ENCODE measurements around the gene DCAF8L2.
"Not testable (repeated sequence)": the region's sequence is repeated elsewhere in the genome, so short reads cannot be mapped to it uniquely, and the experiment has no call there.

DCAF8L2 gene

GRCh38 chrX:27590044-27590443 lies at the start of gene DCAF8L2:
Gene DCAF8L2, plus strand, starts transcription at chrX:27590344. Its CDS starts 156,552 bp downstream, at chrX:27746896.
- Mint-ChIP-seq H3K9me3 (peaks cover 4% of the 10 kb centered on the region), H3K4me3 (no peak within 1 kb of the TSS), H3K4me1 (no peaks in the 10 kb centered on the region), H3K27me3 (no peaks in the 10 kb centered on the region), H3K27ac (ENCODE audit: low read depth) (no peak within 1 kb of the TSS), H3K36me3 (ENCODE audit: insufficient read depth) (no peaks in the 10 kb centered on the region)
- ATAC-seq (replicated peaks; ENCODE audit: extremely low read depth, poor library complexity, severe bottlenecking) (no peak), DNase-seq (ENCODE audit: low spot score in 2 of 2) (no peak)

GRCh38 chrX:27541161-27541560 lies 49.0 kb upstream of the DCAF8L2 start:
- ATAC-seq (replicated peaks; ENCODE audit: extremely low read depth, poor library complexity, severe bottlenecking); H3K36me3 Mint-ChIP-seq (ENCODE audit: insufficient read depth); H3K4me1 Mint-ChIP-seq; H3K4me3 Mint-ChIP-seq; H3K27me3 Mint-ChIP-seq; H3K9me3 Mint-ChIP-seq; H3K27ac Mint-ChIP-seq (ENCODE audit: low read depth); DNase-seq (ENCODE audit: low spot score in 2 of 2): not testable (repeated sequence)

- Mint-ChIP-seq H3K27ac (ENCODE audit: low read depth) (no peak overlapping the region), H3K27me3 (no peaks in the 10 kb centered on the region), H3K4me1 (no peaks in the 10 kb centered on the region), H3K9me3 (no peaks in the 10 kb centered on the region), H3K36me3 (ENCODE audit: insufficient read depth) (no peaks in the 10 kb centered on the region), H3K4me3 (no peak overlapping the region)
- ATAC-seq (replicated peaks; ENCODE audit: extremely low read depth, poor library complexity, severe bottlenecking) (no peak), DNase-seq (ENCODE audit: low spot score in 2 of 2) (no peak)
Observed at GRCh38 chrX:27548624-27549023, 41.5 kb upstream of the DCAF8L2 start.

DNA sequence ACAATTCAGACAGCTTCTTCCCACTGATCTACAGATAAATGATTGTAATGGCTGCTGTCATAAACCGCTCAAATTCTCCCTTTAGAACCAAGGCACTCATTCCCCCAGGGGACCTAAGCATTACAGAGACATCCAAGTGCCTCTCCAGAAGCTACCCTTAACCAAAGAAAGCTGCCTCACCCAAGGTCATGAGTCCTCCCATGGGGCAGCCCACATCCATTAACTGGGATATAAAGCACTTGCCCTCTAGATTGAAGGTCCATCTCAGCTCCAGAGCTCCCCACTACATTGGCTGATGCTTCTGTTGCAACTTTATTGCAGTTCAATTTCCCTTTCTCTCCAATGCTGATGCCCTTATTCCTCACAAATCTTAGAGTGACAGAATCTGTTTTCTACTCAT lies 40.5 kb upstream of the DCAF8L2 start:
- no peak overlapping the region for H3K4me3 Mint-ChIP-seq
- no peaks in the 10 kb centered on the region for H3K27me3 Mint-ChIP-seq
- H3K36me3 Mint-ChIP-seq (ENCODE audit: insufficient read depth) = no peaks in the 10 kb centered on the region
- H3K27ac Mint-ChIP-seq (ENCODE audit: low read depth) = no peak overlapping the region
- no peaks in the 10 kb centered on the region for H3K4me1 Mint-ChIP-seq
- no peaks in the 10 kb centered on the region for H3K9me3 Mint-ChIP-seq
- DNase-seq (ENCODE audit: low spot score in 2 of 2) (no peak), ATAC-seq (replicated peaks; ENCODE audit: extremely low read depth, poor library complexity, severe bottlenecking) (no peak)

DNA sequence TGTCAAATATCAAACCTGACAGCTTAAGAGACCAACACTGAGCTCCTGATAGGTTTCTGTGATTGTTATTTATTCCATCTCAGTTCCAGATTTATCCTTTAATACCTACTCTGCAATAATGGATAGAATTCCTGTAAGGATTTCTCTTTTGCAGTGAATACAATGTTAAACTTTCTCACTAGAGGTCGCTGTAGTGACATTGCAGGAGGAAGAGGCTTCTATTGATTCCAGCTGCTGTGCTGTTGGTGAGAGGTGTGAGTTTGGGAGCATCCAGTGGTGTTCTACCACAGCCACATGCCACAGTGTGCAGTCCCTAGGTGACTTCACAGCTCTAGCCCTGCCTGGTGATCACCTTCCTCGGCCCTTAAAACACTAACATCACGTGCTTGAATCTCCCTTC lies 34.6 kb upstream of the DCAF8L2 start:
- Mint-ChIP-seq H3K4me3 (no peak overlapping the region), H3K36me3 (ENCODE audit: insufficient read depth) (no peaks in the 10 kb centered on the region), H3K27me3 (no peaks in the 10 kb centered on the region), H3K4me1 (no peaks in the 10 kb centered on the region), H3K9me3 (no peaks in the 10 kb centered on the region), H3K27ac (ENCODE audit: low read depth) (no peak overlapping the region)
- no peak for DNase-seq (ENCODE audit: low spot score in 2 of 2)
- no peak for ATAC-seq (replicated peaks; ENCODE audit: extremely low read depth, poor library complexity, severe bottlenecking)

DNA sequence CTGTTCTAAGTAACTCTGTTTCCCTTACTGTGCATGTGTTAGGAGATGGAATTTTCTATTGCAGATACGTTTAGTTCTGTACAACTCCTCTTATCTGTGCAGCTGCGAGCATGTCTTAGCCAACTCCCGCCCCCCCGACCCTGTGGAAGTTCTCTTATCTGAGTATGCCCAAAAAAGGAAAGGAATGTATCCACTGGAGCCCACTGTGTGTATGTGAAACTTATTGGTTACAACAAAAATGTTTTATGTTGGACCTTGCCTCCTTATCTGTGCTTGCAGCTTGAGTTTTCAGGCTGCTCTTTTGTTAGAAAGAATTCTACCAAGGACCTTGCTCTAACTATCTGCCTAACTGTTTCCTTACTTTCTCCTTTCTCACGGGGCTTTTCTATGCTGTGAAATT lies 24.2 kb upstream of the DCAF8L2 start:
- Mint-ChIP-seq H3K36me3 (ENCODE audit: insufficient read depth) (no peaks in the 10 kb centered on the region), H3K4me1 (no peaks in the 10 kb centered on the region), H3K27ac (ENCODE audit: low read depth) (no peak overlapping the region), H3K9me3 (no peaks in the 10 kb centered on the region), H3K4me3 (no peak overlapping the region), H3K27me3 (no peaks in the 10 kb centered on the region)
- DNase-seq (ENCODE audit: low spot score in 2 of 2) (no peak), ATAC-seq (replicated peaks; ENCODE audit: extremely low read depth, poor library complexity, severe bottlenecking) (no peak)

- no peak for ATAC-seq (replicated peaks; ENCODE audit: extremely low read depth, poor library complexity, severe bottlenecking)
- H3K9me3 Mint-ChIP-seq = no peaks in the 10 kb centered on the region
- H3K27ac Mint-ChIP-seq (ENCODE audit: low read depth) = no peak overlapping the region
- no peaks in the 10 kb centered on the region for H3K27me3 Mint-ChIP-seq
- no peak for DNase-seq (ENCODE audit: low spot score in 2 of 2)
- no peaks in the 10 kb centered on the region for H3K4me1 Mint-ChIP-seq
- H3K36me3 Mint-ChIP-seq (ENCODE audit: insufficient read depth) = no peaks in the 10 kb centered on the region
- H3K4me3 Mint-ChIP-seq = no peak overlapping the region
Observed at GRCh38 chrX:27571164-27571563, 19.0 kb upstream of the DCAF8L2 start.

GRCh38 chrX:27575565-27575964 lies 14.6 kb upstream of the DCAF8L2 start:
- ATAC-seq (replicated peaks; ENCODE audit: extremely low read depth, poor library complexity, severe bottlenecking) (no peak), DNase-seq (ENCODE audit: low spot score in 2 of 2) (no peak)
- H3K4me1 Mint-ChIP-seq = no peaks in the 10 kb centered on the region
- no peaks in the 10 kb centered on the region for H3K9me3 Mint-ChIP-seq
- no peaks in the 10 kb centered on the region for H3K36me3 Mint-ChIP-seq (ENCODE audit: insufficient read depth)
- no peaks in the 10 kb centered on the region for H3K27me3 Mint-ChIP-seq
- H3K4me3 Mint-ChIP-seq = no peak overlapping the region
- no peak overlapping the region for H3K27ac Mint-ChIP-seq (ENCODE audit: low read depth)

DNA sequence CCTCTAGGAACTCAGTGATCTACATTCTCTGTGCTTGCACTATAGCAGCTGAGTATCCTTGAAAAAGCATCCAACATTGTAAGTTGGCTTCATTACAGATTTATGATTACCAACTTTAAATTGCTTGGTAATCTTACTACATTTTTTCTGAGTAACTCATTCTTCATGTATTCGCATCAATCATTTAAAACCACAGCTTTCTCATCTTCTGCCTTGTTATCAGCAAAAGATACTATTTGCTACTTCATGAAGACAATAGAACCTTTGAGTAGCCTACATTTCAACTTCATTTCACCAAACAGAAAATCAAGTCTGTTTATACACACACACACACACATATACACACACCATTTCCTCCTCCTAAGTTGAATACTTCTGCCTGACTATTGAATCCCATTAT lies 6.2 kb upstream of the DCAF8L2 start:
- H3K9me3 Mint-ChIP-seq = peaks cover 10% of the 10 kb centered on the region
- no peaks in the 10 kb centered on the region for H3K27me3 Mint-ChIP-seq
- ATAC-seq (replicated peaks; ENCODE audit: extremely low read depth, poor library complexity, severe bottlenecking) (no peak), DNase-seq (ENCODE audit: low spot score in 2 of 2) (no peak)
- H3K36me3 Mint-ChIP-seq (ENCODE audit: insufficient read depth) = no peaks in the 10 kb centered on the region
- H3K4me3 Mint-ChIP-seq = no peak overlapping the region
- H3K27ac Mint-ChIP-seq (ENCODE audit: low read depth) = no peak overlapping the region
- no peaks in the 10 kb centered on the region for H3K4me1 Mint-ChIP-seq

- no peak for ATAC-seq (replicated peaks; ENCODE audit: extremely low read depth, poor library complexity, severe bottlenecking)
- Mint-ChIP-seq H3K4me3 (no peak overlapping the region), H3K36me3 (ENCODE audit: insufficient read depth) (no peaks in the 10 kb centered on the region), H3K4me1 (no peaks in the 10 kb centered on the region), H3K9me3 (no peaks in the 10 kb centered on the region), H3K27ac (ENCODE audit: low read depth) (no peak overlapping the region), H3K27me3 (no peaks in the 10 kb centered on the region)
- DNase-seq (ENCODE audit: low spot score in 2 of 2) = no peak
Observed at GRCh38 chrX:27591938-27592337, 1.8 kb downstream of the DCAF8L2 start.

DNA sequence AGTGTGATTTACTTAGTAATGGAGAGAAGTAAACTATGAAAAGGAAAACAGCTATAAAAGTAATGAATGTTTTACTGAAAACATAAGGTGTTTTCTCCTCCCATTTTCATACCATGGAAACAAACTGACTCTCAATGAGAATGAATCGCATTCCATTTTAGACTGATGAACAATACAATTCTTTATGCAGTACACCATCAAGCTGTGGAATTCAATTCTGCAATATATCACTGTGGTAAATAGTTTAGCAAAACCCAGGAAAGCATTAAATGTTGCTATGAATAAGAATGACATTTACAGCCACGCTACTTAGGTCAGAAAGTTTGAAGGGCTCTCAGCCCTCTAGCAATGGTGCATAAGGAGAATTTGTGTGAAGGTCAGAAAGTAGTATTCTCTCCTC lies 7.4 kb downstream of the DCAF8L2 start:
- no peak overlapping the region for H3K4me3 Mint-ChIP-seq
- H3K36me3 Mint-ChIP-seq (ENCODE audit: insufficient read depth) = no peaks in the 10 kb centered on the region
- no peaks in the 10 kb centered on the region for H3K27me3 Mint-ChIP-seq
- no peak overlapping the region for H3K27ac Mint-ChIP-seq (ENCODE audit: low read depth)
- no peak for ATAC-seq (replicated peaks; ENCODE audit: extremely low read depth, poor library complexity, severe bottlenecking)
- H3K4me1 Mint-ChIP-seq = no peaks in the 10 kb centered on the region
- H3K9me3 Mint-ChIP-seq = peaks cover 5% of the 10 kb centered on the region
- DNase-seq (ENCODE audit: low spot score in 2 of 2) = no peak

GRCh38 chrX:27598312-27598711 lies 8.2 kb downstream of the DCAF8L2 start:
- ATAC-seq (replicated peaks; ENCODE audit: extremely low read depth, poor library complexity, severe bottlenecking) (no peak), DNase-seq (ENCODE audit: low spot score in 2 of 2) (no peak)
- Mint-ChIP-seq H3K27ac (ENCODE audit: low read depth) (no peak overlapping the region), H3K4me3 (no peak overlapping the region), H3K4me1 (no peaks in the 10 kb centered on the region), H3K27me3 (no peaks in the 10 kb centered on the region), H3K9me3 (peaks cover 5% of the 10 kb centered on the region), H3K36me3 (ENCODE audit: insufficient read depth) (no peaks in the 10 kb centered on the region)

- no peak for DNase-seq (ENCODE audit: low spot score in 2 of 2)
- no peak overlapping the region for H3K27ac Mint-ChIP-seq (ENCODE audit: low read depth)
Observed at GRCh38 chrX:27599928-27600327, 9.8 kb downstream of the DCAF8L2 start.

GRCh38 chrX:27600686-27601085 lies 10.5 kb downstream of the DCAF8L2 start:
- Mint-ChIP-seq H3K36me3 (ENCODE audit: insufficient read depth) (no peaks in the 10 kb centered on the region), H3K27me3 (no peaks in the 10 kb centered on the region), H3K4me1 (no peaks in the 10 kb centered on the region), H3K9me3 (peaks cover 5% of the 10 kb centered on the region), H3K4me3 (no peak overlapping the region), H3K27ac (ENCODE audit: low read depth) (no peak overlapping the region)
- DNase-seq (ENCODE audit: low spot score in 2 of 2) (no peak), ATAC-seq (replicated peaks; ENCODE audit: extremely low read depth, poor library complexity, severe bottlenecking) (no peak)

More at GRCh38 chrX:27599928-27600327, 9.8 kb downstream of the DCAF8L2 start:
- Mint-ChIP-seq H3K36me3 (ENCODE audit: insufficient read depth) (no peaks in the 10 kb centered on the region), H3K4me3 (no peak overlapping the region), H3K4me1 (no peaks in the 10 kb centered on the region), H3K27me3 (no peaks in the 10 kb centered on the region), H3K9me3 (peaks cover 5% of the 10 kb centered on the region)
- no peak for ATAC-seq (replicated peaks; ENCODE audit: extremely low read depth, poor library complexity, severe bottlenecking)

Data from central memory CD8-positive, alpha-beta T cell (primary cell).